ENCODE data around the gene METTL4. TPM values are rescaled to one million over a fixed set of nuclear protein-coding genes. Genes with fewer than 3 reads are reported as not detected.

Gene METTL4
- total RNA-seq, 1 experiment from 2014 or later: 20.3 TPM

GRCh38 chr18:2570772-2571199, 519 bp downstream of the METTL4 start:
- Mint-ChIP-seq H3K27ac (ENCODE audit: unreplicated experiment) (peak overlapping the region; percentile 84), H3K9me3 (ENCODE audit: low read depth, unreplicated experiment) (no peaks in the 10 kb centered on the region), H3K36me3 (ENCODE audit: insufficient read depth, unreplicated experiment) (peaks cover 47% of the 10 kb centered on the region), H3K4me3 (ENCODE audit: low read depth, unreplicated experiment) (peak overlapping the region; percentile 91), H3K4me1 (ENCODE audit: low read depth, unreplicated experiment) (peaks cover 48% of the 10 kb centered on the region), H3K27me3 (ENCODE audit: unreplicated experiment) (no peaks in the 10 kb centered on the region)
- CTCF ChIA-PET: no interaction called here
- TSS peak; percentile 66 for BruUV-seq (replicated peaks)
- TF ChIP-seq CTCF (IDR thresholded peaks at IDR 0.05; ENCODE audit: unreplicated experiment): no peak
- intact Hi-C loops (cut with micrococcal nuclease; ENCODE audit: unreplicated experiment): loop anchor here (5.0 kb wide), 1 partner anchor 87 kb away; the partner anchor contains the start of gene SMCHD1
- peak; percentile 65 for DNase-seq

- Mint-ChIP-seq H3K27ac (ENCODE audit: unreplicated experiment) (no peak overlapping the region), H3K4me1 (ENCODE audit: low read depth, unreplicated experiment) (peaks cover 48% of the 10 kb centered on the region), H3K36me3 (ENCODE audit: insufficient read depth, unreplicated experiment) (peaks cover 47% of the 10 kb centered on the region), H3K27me3 (ENCODE audit: unreplicated experiment) (no peaks in the 10 kb centered on the region), H3K9me3 (ENCODE audit: low read depth, unreplicated experiment) (no peaks in the 10 kb centered on the region), H3K4me3 (ENCODE audit: low read depth, unreplicated experiment) (peak overlapping the region; percentile 91)
- no peak for DNase-seq
- TF ChIP-seq CTCF (IDR thresholded peaks at IDR 0.05; ENCODE audit: unreplicated experiment): no peak
- CTCF ChIA-PET: interaction anchor here (0.6 kb wide), 2 partner anchors 898 to 1778 kb away, joined by 3 read pairs; no protein-coding TSS in a partner anchor
- intact Hi-C loops (cut with micrococcal nuclease; ENCODE audit: unreplicated experiment): loop anchor here (5.0 kb wide), 1 partner anchor 88 kb away; the partner anchor contains the start of gene SMCHD1
- BruUV-seq (replicated peaks): no TSS peak
Observed at GRCh38 chr18:2569338-2570207, 1.7 kb downstream of the METTL4 start.

- no peaks in the 10 kb centered on the region for H3K9me3 Mint-ChIP-seq (ENCODE audit: low read depth, unreplicated experiment)
- peaks cover 40% of the 10 kb centered on the region for H3K4me1 Mint-ChIP-seq (ENCODE audit: low read depth, unreplicated experiment)
- no peaks in the 10 kb centered on the region for H3K27me3 Mint-ChIP-seq (ENCODE audit: unreplicated experiment)
- CTCF ChIA-PET: interaction anchor here (0.6 kb wide), 1 partner anchor 899 kb away, joined by 3 read pairs; no protein-coding TSS in a partner anchor
- no peak overlapping the region for H3K4me3 Mint-ChIP-seq (ENCODE audit: low read depth, unreplicated experiment)
- H3K36me3 Mint-ChIP-seq (ENCODE audit: insufficient read depth, unreplicated experiment): peaks cover 42% of the 10 kb centered on the region
- no peak overlapping the region for H3K27ac Mint-ChIP-seq (ENCODE audit: unreplicated experiment)
- intact Hi-C loops (cut with micrococcal nuclease; ENCODE audit: unreplicated experiment): no loop called here
- DNase-seq: no peak
- no TSS peak for BruUV-seq (replicated peaks)
- TF ChIP-seq CTCF (IDR thresholded peaks at IDR 0.05; ENCODE audit: unreplicated experiment): no peak
Observed at GRCh38 chr18:2568605-2569004, 2.7 kb downstream of the METTL4 start.

- Mint-ChIP-seq H3K9me3 (ENCODE audit: low read depth, unreplicated experiment) (no peaks in the 10 kb centered on the region), H3K27ac (ENCODE audit: unreplicated experiment) (no peak overlapping the region), H3K4me1 (ENCODE audit: low read depth, unreplicated experiment) (peaks cover 39% of the 10 kb centered on the region), H3K4me3 (ENCODE audit: low read depth, unreplicated experiment) (no peak overlapping the region), H3K27me3 (ENCODE audit: unreplicated experiment) (no peaks in the 10 kb centered on the region), H3K36me3 (ENCODE audit: insufficient read depth, unreplicated experiment) (peaks cover 38% of the 10 kb centered on the region)
- no TSS peak for BruUV-seq (replicated peaks)
- DNase-seq: no peak
- no peak for TF ChIP-seq CTCF (IDR thresholded peaks at IDR 0.05; ENCODE audit: unreplicated experiment)
- CTCF ChIA-PET: no interaction called here
- intact Hi-C loops (cut with micrococcal nuclease; ENCODE audit: unreplicated experiment): no loop called here
Observed at GRCh38 chr18:2568129-2568528, 3.2 kb downstream of the METTL4 start.
